NCI-H526 (cell line): ENCODE measurements around the gene CACNA1H.
A peak's percentile ranks its signal among the peaks of the same experiment; 100 is the strongest.

Experiments
- DNase-seq, 2 experiments: peaks; one replicate each; lab custom pipeline; 2025; lab: John Stamatoyannopoulos, UW

Gene CACNA1H

DNA sequence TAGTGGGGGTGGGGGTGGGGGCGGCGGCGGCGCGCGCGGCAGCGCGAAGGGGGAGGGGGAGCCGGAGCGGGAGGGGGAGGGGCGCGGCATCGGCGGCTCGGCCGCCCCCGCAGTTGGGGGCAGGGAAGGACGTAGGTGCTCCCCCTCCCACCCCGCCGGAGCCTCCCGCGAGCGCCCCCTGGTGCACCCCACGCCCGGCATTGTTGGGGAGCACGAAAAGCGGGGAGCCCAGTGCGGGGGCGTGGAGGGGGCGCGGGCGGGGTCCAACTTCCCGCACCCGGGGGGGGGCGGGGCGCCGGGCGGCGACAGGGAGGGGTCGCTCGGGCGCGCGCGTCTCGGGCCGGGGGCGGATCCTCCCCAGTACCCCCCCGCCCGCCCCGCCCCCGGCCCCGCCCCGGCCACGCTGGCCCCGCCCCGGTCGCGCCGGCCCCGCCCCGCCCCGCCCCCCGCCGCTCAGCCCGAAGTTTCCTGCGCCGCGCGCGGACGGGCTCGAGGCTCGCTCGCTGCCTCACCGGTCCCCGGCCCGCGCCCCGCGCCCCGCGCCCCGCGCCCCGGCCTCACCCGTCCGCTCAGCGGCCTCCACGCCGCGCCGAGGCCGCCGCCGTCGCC, at the start of gene CACNA1H:
TSS of gene CACNA1H (plus strand) at position 456 of the 609 bp plus-strand sequence. CDS start 632 bp downstream, outside the sequence.
- no peak for DNase-seq

DNA sequence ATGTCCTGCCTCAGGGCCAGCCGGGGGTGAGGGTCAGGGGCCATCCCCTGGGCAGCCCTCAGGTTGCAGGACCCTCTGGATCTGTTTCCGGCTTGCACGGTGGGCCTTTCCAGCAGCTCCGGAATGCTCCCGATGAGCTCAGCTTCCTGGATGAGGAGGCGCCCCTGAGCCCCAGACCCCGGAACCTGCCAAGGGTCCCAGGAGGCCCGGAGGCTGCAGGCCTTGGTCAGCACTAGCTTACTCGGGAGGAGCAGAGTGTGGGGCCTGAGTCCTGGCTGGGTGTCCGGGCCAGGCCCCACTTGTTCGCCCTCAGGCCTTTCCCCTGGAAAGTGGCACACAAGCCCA, 49.3 kb upstream of the CACNA1H start:
- DNase-seq: no peak

DNA sequence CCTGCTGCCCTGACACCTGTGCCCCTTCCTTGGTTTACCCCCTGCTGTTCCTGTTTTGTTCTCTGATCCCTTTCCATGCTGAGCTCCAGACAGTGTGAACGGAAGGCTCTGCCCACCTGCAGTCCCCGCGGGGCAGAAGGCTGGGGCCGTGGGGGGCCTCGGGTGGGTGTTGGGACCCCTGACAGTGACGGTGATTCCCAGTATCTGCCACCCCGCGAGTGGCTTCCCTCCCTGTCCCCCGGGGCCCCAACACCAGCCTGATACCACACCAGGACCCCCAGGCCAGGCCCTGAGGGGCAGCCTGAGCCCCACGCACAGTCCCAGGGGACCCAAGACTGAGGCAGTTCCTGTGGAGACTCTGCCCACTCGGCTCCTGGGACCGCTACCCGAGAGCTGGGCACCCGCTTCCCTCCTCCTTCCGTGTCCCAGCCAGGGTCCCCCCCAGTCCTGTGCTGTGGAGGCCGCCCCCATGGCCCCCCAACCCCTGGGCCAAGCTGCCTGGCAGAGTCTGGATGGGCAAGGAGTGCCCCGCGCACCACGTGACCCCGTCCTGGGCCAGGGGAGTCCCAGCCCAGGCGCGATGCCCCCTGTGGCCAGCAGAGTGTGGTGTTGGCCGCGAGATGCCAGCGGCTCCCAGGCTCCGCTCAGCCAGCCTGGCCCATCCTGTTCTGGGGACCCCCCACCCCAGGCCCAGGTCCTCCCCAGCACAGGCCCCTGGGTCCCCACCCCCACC, 46.9 kb upstream of the CACNA1H start:
- peak in 1 of 2 experiments; percentile 76 for DNase-seq

DNA sequence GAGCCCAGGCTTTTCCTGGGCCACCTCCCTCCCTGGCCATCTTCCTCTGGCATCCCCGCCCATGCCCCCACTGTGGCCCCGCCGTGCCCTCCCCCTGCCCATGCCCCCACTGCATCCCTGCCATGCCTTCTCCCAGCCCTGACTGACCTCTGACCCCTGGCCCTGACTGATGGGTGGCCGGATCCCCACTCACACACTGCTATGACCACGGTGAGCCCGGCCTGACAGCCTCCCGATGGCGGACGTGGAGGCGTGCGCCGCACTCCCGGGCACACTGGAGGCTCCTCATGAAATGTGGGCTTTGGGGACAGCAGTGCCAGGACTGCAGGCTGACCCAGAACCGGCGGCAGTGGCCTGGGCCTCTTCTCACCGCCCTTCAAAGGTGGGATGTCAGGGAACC, 46.2 kb upstream of the CACNA1H start:
- DNase-seq: no peak

DNA sequence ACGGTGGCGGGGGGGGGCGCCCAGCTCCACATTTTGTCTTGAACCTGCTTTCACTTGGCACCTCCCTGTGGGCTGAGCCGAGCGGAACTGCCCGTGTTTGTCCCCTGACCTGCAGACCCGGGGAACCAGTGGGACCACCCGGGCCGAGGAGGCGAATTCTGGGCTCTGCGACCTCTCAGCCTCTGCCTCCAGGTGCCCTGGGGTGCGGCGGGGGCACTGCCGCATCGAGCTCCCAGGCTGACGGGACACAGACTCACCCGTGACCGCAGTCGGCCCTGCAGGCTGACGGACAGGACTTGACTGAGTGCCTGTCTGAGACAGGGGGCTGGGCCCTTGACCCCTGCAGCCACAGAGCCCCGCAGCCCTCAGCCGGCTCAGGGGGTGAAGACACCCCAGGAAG, 45.8 kb upstream of the CACNA1H start:
- DNase-seq: no peak

DNA sequence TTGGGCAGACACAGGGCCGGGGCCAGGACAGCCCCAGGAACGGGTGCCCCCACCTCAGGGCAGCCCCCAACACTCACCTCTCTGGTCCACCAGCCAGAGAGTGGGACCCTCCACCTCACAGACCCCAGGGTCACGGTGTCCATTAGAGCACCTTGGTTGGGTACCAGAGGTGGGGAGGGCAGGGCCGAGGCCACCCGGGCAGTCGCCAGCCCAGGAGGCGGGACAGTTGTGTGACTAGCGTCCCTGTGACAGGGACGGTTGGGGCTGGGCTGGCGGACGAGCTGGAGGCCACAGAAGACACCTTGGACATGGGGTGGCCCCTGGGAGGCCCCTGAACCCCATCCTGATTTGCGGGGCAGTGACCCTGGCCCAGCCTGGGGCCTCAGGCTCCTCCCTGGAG, 45.2 kb upstream of the CACNA1H start:
- no peak for DNase-seq

DNA sequence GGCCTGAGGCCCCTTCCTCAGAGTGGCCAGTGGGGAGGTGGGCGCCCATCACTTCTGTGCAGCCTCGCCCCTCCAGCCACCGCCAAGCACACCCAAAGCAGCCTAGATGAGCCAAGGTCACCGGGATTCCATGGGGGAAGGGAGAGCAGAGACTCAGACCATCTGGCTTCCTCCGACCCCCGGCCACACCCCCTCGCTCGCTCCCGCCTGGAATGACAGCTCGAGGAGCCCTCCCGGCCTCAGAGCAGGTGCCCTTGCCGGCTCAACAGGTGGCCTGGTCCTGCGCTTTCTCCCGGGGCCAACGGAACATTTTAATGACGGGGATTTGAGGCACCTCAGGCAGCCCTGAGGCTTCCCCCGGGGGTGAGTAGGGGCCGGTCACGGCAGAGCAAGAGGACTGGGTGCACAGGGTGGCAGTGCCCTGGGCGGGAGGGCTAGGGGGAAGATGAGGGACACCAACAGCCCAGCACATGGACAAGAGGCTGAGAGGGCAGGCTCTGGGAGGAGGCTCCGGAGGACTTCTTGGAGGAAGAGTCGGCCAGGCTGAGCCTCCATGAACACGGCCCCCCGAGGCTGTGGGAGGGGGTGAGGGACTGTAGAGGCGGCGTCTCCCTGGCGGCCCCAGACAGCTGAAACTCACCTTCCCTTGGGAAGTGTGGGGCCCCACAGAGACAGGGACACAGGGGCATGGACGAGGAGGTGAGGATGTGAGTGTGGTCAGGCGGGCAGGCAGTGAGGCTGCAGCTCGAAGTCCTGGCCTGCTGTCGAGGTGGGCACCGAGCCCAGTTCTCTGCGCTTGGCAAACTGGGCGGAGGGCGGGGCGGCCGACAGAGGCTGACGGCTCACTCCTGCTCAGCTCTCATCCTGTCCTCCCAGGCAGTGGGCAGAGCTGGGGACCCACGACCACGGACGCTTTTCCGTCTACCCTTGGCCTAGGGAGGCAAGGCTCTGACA, 44.3 kb upstream of the CACNA1H start:
- DNase-seq: peak in 1 of 2 experiments; percentile 40

DNA sequence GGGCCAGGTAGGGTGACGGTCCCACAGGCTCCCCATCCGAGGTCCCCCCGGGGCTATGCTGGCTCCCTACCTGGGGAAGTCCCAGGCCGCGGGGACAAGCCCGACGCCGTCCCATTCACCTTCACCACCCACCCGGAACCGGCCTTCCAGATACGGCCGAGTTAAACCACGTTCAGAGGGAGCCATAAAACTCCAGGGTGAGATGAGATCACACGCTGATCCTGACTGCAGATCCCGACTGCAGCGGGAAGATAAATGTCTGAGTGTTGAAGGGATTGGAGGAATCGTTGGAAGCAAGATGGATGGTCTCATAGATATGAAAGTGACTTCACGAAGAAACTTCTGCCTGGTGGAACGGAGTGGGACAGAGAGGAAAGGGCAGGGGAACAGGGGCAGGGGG, 43.3 kb upstream of the CACNA1H start:
- no peak for DNase-seq

DNA sequence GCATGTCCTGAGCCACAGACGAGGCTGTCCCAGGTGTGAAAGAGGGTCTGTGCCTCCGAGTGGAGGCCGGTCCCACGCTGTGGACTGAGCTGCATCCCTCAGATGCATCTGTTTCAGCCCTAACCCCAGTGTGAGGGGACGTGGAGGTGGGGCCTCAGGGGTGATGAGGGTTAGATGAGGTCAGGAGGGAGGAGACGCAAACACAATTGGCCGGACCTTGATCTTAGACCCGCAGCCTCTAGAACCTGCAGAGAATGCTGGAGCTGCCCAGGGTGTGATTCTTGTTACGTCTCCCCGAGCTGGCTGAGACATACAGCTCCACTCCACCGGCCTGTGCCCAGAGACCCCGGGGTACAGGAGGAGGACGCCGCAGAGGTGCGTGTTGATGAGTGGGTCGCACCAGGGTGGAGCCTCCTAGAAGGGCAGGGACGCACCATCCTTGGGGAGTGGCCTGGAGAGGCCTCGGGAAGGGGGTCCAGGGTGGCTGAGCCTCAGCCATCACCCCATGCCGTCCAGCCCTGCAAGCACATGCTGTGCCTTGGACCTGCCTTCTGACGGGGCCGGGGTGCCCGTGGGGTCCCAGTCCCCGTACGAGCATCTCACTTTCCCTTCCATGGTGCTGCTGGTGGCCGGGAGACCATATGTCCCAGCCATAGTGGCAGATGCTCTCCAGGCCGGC, 40.3 kb upstream of the CACNA1H start:
- DNase-seq: no peak

DNA sequence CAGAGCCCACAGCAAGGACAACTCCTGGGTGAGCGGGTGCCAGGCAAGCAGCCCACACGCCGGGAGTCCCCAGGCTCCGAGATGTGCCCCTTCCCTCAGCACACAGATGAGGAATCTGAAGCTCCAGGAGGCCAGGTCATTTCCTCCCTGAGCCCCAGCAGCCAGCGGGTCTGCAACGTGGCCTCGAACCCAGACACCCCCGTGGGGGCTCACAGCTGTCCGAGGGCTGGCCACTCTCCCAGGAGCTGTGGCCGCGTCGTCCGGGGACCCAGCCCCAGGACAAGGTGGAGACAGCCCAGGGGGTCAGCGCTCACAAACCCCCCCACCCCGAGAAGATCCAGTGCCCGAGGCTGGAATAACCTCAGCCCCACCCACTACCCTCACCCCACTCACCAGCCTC, 39.4 kb upstream of the CACNA1H start:
- no peak for DNase-seq

DNA sequence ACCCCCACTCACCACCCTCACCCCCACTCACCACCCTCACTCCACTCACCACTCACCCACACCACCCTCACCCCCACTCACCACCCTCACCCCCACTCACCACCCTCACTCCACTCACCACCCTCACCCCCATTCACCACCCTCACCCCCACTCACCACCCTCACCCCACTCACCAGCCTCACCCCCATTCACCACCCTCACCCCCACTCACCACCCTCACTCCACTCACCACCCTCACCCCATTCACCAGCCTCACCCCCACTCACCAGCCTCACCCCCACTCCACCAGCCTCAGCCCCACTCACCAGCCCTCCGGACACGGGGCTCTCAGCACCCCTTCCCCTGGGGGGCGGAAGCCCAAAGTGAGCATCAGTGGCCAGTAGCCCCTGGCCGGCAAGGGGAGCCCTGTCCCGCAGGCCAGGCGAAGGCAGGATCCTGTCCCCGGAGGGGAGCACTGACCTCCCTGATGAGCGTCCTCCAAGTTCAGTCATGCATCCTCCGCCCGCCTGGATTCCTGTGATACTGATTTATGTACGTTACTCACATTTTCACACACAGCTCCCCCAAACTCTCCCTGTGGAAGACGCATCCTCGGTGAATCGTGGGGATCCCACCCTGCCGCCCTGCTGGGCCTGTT, 38.9 kb upstream of the CACNA1H start:
- DNase-seq: no peak

DNA sequence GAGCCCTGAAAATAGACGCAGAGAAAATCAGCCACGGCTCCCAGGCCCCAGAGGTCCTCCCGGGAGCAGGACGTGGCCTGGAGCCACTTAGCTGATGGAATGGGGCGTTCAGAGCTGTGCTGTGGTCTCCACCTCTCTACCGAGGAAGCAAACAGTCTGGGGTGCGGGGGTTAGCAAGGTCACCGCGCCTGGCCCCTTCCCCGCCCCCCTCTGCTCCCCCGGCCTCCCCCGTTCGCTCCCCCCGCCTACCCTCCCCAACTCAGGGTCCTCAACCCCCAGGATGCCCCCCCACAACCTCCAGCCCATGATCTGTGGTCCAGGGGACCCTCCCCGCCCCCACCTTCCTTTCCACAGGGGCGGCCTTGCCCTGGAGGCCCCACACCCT, 36.2 kb upstream of the CACNA1H start:
- DNase-seq: no peak

DNA sequence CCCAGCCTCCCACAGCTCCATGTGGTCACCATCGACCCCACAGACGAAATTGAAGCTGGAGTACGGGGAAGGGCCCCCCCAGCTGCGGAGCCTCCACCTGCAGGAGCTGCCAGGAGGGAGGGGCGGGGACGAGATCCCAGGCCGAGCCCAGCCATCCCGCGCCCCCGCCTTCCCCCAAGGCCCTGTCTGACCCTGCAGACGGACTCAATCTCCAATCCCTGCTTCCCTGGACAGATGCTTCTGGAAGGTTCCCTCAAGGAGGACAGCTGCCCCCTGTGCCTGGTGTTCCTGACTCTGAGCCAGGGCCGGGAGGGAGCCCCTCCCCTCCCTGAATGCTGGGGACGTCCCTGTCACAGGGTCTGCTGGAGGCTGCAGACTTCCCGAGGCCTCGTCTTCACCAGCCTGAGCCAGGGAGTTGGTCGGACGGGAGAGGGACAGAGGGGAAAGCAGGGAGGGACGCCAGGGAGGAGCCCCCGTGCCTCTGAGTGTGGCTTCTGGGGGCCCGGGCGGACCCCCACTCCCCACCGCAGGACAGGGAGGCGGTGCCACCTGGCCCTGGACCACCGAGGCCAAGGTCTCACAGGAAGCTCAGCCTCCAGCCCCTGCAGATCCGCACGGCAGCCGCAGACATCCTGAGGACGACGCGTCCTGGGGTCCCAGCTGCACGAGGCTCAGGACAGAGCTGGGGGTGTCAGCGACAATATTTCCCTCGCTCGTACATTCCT, 35.6 kb upstream of the CACNA1H start:
- DNase-seq: no peak

DNA sequence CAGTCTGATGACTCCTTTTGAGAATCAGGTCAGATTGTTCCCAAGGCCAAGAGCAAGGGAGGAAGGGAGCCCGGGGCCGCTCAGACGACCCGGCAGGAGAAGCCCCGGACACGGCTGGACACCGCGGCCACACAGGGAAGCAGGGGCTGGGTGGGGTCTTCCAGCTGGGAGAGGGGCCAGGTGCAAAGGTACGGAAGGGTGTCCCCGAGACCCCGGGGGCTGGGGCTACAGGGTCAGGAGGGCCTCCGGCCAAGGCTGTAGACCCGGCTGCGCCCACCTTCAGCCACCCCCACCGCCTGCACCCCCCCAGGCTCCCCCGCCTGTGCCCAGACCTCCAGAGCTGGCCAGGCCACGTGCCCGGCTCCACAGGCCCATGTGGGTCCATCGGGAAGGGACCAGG, 35.0 kb upstream of the CACNA1H start:
- no peak for DNase-seq

DNA sequence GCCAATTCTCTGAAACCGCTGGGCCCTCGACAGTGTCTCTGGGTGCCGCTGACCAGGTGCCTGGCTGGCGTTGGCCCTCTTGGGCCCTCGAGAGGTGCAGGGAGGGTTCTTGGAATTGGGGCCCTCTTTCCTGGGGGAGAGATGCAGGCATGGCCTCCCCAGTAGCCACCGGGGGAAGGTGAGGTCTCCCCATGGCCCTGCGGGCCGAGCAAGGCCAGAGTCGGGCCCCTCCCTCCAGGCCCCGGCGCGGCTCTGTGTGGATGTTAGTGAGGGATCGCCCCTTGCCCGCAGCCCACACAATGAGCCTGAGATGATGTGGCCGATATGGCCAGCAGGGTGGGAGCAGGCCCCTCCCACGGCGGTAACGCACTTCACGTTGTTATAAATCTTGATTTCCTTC, 33.8 kb upstream of the CACNA1H start:
- DNase-seq: no peak

DNA sequence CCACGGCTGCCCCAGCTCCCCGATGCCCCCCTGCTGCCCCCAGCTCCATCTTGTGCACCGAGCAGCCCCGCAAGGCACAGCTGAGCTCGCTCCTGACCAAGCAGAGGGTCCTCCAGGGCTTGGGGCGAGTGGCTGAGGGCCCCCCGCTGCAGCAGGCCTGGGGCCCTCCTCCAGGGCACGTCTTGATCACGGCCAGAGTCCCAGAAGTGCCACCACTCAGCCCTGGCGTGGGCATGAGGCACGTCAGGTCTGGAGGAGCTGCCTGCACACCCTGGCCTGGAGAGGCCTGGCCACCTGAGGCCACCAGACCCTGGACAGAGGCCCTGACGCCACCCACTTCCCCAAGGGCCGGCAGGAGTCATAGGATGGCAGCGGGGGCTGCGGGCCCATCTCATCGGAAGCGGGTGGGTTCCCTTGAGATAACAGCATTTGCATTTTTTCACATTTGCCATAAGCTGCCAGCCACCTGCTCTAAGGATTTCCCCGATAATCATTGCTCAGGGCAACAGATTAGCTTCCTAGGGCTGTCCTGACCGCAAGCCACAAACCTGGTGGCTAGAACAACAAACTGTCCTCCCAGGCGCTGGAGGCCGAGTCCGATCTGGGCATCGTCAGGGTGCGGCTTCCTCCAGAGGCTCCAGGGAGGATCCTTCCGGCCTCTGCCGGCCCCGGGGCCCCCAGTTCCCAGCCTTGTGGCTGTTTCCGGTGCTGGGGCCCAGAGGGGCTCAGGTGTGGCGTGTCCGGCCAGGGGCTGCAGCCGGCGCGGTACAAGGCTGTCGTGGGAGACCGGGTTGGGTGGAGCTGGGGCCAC, 32.9 kb upstream of the CACNA1H start:
- DNase-seq: peak in 1 of 2 experiments; percentile 45

DNA sequence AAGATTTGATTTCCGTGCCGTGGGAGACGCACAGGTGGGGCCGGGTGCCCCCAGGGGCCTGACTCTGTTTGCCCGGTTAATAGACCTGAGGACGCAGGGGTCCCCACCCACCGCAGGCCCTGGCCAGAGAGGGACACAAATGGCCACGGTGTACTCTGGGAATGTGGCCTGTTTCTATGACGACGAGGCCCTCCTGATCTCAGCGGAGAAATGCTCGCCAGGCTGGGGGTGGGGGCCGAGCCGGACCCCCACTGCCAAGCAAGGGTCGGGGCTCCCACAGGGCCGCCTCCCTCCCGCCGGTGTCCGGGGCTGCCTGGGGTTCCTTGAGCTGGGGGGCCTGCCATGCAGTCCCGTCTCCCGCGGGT, 32.3 kb upstream of the CACNA1H start:
- DNase-seq: no peak

DNA sequence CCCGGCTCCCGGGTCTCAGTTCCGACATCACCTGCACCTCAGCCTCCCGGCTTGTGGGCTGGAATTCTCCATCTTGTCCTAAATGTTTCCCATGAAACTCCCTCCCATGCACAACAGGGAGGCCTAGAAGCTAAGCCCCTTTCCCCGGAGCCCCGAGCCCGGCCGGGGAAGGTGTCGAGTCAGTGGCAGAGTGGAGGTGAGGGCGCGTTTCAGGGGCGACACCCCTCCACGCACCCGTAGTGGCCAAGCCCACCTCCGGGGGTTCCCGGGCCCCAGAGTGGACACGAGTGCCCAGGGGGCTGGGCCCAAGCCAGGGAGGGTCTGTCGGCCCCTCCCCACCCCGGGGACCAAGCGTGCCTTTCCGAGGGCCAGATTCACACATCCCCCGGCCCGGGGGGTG, 31.9 kb upstream of the CACNA1H start:
- no peak for DNase-seq

DNA sequence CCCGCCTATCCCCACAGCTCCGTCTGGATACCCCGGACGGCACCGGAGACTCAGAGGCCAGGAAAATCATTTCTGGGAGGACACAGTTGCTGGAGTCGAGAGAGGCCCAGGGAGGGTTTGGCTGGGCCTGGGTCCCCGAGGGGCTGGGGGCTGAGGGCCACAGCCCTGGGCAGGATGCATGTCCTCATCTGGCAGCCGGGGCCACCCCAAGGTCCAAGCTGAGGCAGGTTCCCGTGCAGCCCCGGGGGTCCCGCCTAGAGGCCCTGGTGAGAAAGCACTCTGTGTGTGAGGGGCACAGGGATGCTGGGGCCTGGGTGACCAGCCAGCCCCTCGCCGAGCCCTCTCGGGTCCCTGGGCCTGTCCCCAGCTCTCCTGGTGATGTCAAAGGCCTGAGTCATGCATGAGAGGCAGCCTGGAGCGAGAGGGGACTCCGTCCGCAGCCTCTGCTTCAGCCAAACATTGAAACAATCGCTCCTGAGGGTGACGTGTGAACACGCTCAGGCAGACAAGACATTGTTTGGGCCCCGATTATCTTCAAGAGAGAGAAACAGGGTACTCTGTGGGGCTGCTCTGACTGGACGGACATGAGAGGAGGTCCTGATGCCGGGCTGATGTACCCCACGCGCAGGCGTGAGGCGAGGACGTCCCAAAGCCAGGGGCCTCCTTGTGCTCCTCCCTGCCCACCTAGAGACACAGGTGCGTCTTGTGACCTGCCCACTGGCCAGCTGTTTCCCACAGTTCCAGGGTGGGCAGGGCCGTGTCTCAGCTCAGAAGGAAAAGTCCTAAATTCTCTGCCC, 31.1 kb upstream of the CACNA1H start:
- DNase-seq: no peak

DNA sequence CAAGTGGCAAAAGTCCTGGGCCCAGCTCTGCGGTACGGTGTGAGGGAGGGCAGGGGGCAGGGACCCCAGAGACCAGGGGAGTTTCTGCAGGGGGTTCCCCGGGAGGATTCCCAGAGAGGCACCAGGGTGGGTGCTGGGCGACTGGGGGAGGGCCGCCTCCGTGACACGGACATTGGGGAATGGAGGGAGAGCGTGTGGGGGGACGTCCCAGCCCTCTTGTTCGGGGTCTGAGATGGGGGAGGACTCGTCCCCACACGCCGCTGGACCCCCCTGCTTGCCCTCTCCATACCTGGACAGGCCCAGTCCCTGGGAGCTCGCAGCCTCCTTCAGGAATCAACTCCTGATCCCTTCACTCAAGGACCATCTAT, 30.5 kb upstream of the CACNA1H start:
- no peak for DNase-seq
